Brain pericyte (primary cell): ENCODE data around the gene MGAT5.

Experiments
- DNase-seq: peaks from one replicate; pipeline ENCODE4 v3.0.0-alpha.2; 2012; ENCODE audit warnings: low read depth, low spot score

MGAT5 gene

DNA sequence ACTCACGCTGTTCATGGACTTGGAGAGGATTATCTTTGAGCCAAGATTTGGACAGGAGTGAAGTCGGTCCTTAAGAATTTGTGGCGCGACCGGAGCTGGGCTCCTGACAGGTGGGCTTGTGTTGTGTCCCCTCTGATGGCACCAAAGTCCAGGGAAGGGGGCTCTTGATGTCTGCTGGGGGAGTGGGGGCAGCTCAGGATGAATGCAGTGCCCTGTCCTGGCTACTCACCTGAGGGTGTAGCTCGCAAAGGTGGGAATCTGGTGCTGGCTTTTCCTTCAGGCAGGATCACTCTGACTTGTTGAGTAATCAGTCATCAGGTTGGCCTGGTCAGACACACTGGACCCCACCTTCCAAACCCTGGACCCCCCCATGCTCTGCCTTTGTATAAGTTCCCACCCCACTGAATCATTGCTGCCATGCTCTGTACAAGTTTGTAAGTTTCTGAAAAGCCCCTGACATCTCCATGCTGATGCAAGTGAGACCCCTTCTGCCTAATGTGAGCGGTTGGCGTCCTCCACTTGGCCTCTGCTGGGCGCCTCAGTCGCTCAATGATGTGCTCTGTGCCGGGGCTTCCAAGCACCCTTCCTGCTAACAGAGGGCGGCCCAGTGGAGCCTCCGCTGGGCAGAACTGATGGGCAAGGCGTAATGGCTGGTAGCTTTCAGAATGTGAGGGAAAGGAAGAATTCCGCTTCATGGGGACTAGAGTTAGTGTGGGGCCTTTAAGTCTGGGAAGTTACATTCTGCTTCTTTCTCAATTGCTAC is 196.1 kb downstream of the MGAT5 start:
- no peak for DNase-seq

DNA sequence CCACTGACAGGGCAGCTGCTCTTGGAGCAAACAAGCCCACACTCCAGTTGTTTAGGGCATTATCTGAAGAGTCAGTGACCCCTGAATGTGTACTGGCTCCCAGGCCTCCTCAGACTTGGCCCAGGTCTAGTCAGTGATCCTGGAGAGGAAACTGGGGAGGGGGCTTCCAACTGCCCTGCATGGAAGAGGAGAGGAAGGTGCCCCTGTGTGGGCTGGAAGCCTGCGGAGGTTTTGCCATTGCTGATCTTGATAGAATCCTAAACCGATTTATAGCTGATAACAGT is 197.4 kb downstream of the MGAT5 start:
- no peak for DNase-seq

DNA sequence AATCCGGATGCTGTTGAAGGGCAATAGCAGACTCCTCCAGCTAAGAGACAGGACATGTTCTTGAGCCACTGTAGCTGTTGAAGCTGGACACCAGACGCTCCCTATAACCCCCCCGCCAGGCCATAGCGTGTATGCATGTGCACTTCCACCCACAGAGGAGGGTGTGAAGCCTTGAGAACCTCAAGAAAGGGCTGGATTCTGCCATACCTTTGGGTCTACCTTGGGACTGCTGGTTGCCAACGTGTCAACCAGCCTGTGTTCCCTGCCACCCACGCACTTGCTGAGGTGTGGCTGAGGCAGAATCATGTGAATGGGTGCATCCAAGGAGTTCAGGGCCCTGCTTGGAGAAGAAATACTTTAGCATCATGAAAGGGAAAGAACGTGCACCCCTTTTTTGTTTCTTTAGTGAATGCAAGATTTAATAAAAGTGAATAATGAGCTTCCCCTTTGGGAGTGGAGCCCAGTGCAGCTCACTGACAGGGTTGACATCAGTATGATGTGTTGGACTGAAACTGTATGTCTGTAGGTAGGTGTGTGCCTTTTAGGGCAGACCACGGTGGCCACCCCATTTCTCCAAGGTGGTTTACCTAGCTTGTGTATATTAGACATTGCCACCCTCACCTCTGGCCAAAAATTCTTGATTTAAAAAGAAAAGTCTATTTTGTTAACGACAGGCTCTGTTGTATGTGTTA is 198.3 kb downstream of the MGAT5 start:
- no peak for DNase-seq

DNA sequence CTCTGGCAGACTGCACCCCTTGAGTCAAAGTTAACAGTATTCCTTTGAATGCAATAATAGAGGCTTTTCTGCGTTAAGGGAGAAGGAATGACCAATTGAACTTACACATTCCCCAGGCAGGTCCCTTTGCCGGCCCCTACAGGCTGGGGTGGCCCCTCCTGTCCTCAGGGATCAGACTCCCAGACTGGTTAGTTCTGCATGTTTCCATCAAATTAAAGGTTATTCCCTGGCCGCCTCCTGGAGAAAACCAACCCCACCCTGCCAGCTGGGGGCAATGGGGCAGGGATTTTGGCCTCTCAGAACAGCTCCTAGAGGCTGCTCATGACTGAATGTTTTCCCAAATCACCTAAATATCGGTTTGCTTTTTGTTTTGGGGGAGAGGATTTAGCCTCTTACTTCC is 199.6 kb downstream of the MGAT5 start:
- DNase-seq = no peak

DNA sequence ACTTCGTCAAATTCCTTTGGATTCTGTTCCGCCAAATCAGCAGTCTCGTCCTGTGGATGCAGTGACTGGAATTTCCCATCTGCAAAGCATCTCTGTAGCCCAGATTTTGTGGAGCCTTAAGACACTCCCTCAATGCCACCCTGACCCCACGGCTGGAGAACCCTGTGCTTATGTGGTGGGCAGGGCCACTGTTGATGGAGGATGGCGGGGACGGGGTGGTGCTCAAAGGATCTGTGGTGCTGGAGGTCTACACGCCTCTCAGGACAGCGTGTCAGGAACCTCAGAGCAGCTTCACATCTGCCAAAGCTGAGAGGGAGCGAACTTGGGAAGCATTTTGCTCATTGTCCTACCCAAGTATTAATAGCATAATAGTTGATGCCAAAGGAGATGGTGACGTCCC is 200.1 kb downstream of the MGAT5 start:
- DNase-seq = no peak

DNA sequence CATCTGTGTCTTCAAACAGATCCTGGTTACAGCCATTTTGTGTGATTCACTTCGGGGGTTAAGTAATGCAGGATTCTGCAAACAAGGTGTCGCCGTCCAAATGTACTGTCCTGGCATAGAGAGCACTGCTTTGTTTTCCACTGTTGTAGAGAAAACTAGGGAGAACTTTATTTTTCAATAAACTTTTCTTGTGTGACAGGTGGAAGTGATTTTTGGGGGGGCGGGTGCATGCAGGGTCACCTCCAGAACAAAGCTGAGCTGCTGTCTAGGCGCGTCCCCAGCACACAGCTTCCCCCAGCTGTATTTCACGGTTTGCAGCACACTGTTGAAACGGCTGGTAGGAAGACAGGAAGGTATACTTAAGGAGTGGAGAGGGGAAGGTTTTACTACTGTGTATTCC is 200.6 kb downstream of the MGAT5 start:
- no peak for DNase-seq

DNA sequence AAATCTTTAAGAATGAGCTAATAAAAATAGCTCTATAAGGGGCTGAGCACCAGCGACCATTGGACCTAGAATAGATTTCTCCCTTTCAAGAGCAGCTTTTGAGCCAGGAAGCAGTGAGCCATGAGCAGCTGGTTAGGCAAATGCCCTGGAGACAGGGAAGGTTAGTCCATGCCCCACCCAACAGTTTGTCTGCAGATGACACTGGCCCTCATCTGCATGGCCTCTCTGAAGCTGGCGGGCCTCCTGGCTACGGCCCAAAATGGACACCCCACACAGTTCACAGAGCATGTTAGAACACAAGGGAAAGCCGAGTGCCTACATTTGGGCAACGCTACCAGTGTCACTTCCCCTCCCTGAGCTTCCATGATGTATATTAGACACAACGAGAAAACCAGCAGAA is 201.1 kb downstream of the MGAT5 start:
- no peak for DNase-seq

DNA sequence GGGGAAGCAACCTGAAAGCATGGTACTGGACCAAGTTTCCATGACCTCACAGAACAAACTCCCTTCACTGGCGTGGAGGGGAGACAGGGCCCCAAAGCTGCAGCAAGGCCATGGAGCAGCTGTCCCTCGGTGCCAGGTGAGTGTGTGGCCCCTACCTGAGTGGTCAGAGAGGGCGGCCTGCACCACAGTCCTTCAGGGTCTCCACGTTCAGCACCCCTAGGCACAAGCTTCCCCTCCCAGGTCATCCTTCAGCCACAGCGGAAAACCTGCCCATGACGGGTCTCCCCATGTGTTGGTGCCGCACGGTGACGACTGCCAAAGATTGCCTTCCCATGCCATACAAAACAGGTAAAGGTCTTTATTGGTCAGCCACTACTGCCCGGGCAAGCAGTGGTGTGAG is 201.6 kb downstream of the MGAT5 start:
- no peak for DNase-seq

DNA sequence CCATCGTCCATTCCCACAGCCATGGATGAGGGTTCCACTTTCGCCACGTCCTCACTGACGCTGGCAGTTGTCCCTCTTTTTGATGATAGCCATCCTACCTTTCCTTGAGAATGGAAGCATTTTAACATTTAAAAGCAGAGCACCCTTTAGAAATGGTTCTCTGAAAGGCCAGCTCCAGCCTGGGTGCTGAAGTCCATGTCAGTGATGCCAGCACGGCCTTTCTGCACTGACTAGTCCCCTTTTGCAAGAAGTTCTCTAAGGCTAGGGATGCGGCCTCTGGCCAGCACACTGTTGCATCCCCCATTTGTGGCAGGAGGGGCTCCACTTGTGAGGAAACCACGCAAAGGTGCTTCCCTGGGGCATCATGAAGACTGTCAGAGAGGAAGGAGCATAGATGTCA is 203.5 kb downstream of the MGAT5 start:
- no peak for DNase-seq

DNA sequence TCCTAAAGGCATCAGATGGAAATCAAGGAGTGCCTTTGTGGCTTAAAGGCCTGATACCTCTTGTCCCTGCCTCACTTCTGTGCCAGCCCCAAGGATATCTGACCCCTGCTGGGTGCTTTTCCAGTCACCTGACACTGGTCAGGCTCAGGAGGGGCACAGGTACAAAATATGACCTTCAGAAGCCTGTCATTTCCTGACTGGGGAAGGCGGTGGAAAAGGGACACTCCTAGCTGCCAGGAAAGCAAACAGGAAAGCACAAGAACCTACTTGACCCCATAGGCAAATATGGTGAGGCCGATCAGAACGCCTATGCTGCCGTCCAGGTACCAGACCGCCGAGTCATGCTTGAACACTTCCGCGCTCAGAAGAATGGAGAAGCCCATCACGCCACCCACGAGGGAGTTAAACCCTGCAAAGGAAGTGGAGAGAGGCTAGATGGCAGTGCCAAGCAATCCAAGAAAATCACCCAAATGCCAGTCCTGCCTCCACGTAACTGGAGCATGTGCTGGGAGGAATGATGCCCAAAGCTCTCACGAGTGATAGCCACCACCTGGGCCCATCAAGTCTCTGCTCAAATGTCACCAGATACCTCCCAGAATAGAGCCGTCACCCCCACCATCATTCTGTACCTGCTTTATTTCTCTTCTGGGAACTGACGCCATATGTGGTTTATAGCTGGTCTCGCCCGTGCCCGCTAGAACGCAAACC is 204.0 kb downstream of the MGAT5 start:
- no peak for DNase-seq

DNA sequence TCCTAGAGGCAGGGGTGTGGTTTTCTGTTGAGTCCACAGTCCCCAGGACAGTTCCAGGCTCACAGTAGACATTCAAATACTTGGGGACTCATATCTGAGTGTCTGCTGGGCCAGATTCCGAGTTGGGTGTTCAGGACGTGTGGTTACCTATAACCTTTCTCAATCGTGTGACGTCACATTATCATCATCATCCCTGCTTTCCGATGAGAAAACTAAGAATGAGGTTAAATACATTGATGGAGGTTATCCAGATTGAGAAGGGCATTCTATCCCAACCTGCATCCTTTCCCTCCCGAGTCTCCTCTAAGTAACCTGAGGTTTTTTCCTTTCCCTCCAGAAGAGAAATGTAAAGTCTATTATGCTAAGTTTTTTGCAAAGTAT is 204.6 kb downstream of the MGAT5 start:
- no peak for DNase-seq

DNA sequence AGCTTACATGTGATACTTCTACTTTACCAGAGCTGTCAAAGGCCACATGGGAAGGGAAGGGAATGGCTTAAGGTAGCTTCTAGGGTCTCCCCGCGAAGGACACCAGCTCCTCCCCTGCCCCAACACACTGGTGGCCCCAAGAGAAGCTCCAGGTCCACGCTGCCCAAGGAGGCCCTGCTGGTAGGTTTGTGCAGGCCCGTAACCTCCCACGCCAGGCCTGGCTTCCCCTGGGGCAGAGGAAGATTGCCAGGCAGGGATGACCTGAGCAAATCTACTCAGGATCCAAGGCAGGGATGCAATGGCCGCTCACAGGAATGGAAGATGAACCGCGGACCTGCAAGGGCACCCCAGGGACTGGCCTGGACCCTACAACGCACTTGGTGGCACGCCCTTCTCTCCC is 205.1 kb downstream of the MGAT5 start:
- no peak for DNase-seq

DNA sequence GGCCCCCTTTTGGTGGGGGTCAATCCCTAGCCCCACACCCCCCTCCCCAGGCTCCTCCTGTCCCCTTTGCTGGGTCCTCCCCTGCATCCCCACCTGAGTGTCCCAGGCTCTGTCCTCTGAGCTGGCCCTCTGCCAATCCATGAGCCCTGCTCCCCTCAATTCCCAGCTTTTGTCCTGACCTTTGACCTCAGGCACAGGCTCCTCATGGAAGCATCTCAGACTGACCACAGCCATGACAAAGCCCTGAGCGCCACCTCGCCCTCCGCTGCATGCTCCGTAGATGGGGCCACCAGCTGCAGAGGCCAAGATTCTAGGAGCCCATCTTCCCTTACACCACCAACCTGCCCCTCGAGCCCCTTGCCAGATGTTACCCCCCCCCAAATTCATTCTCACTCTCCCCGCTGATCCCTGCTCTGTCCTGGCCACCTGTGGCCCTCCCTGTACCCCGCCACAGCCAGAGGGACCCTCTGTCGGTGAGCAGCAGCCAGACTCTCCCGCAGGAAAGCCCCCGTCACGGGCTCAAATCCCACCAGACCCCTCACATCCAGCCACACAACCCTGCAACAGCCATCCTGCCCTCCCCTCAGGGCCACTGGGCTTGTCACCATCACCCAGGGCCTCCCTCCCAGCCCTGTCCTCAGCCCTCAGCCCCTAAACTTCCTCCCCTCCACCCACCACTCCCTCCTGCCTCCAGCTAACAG is 206.0 kb downstream of the MGAT5 start:
- no peak for DNase-seq

DNA sequence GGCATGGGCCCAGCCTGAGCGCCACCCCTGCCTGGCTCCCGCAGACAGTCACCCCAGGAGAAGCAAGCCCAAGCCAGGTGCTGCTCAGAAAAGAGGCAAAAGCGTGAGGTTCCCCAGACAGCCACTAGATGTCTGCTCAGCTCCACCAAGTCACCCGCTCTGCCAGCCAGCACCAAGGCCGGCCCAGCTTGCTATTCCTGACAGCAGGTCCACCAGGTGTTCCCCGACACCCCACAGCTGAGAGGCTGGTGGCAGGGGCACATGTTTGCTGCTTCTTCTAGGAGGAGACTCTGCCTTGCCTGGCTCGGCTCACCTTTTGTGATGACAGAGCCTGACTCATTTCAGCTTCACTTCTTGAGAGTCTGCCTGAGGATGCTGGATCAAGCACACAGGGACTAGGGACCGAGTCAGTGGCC is 206.7 kb downstream of the MGAT5 start:
- no peak for DNase-seq

DNA sequence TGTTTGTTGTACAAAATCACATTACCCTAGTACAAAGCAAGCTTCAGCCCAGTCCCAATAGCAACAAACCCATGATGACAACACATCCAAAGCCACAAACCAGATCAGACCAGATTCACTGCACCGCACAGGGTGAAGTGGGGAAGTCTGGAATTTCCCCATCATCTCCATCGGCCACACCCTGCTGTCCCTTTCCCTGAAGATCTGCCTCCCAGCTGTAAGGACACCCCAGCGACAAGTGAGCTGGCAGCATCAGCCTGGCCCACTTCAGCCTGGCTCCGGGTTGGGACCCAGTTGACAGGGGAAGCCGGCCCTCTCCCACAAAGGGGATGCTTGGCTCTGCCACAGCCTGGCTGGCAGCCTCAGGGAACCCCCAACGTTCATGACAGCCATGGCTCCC is 207.6 kb downstream of the MGAT5 start:
- DNase-seq = no peak

DNA sequence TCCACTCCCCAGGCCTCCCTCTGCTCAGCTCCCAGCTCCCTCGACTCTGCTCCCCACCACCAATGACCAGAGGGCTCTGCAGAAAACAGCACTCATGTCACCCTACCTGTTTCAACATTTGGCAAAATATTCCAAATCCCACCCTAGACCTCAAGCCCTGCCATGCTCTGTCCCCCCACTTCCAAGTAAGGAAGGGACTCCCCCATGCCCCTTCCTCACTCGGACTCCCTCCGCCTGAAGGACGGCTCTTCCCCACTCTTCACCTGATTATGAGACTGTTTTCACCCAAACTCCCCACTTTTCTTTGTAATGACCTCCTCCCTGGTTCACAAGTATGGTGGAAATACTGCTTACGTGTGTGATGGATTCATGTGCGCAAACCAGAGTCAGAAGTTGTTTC is 208.4 kb downstream of the MGAT5 start:
- DNase-seq = no peak

DNA sequence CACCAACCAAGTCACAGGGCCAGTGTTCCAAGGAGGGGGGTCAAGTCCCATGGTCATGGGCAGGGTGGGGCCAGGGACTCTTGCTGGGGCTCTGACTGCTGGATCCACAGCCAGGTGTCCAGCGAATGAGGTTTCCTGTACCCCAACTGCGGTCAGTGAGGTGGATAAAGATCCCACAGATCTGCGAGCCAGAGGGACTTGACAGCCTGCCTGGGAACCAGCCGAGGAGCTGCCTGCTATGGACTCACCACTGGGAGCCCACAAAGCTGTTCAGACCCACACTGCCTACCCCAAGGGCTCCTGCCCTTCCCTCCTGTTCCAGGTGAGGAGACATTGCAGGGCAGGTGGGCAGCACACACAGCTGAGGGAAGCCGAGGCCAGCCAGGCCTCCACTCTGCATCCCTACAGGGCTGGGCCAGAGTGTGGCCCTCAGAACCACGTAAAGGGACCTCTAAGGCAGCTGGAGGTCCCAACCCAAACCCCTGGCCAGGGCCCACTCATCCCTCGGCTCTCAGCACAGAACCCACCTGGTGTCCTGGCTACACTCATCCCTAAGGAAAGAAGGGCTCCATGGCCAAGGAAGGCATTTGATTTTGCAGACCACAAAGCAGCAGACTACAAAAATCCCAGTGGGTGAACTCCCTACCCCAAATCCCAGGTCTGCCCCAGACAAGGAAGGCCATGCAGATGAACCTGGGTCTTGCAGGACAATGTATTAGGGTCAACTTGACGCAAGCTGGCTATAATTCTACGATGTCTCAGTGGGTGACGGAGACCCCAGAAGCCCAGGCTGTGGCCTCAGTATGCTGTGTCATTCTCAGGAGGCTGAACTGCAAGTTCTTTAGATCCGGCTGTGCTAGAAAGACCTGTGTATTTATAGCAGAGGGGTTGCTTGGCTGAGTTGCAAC is 209.2 kb downstream of the MGAT5 start:
- no peak for DNase-seq

DNA sequence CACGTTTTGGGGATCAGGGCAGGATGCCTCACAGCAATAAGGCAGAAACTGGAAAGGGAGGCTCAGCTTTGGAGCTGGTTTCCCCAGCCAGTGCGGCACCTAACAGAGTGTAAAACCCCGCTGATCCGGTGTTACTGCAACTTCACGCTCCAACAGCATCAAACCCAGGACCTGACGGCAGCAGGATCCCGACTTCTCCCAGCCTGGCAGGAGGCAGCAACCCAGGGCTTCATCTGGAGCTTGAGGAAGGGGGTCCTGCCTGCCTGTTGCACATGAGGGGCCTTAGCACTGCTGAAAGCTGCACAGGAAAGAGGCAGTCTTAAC is 209.8 kb downstream of the MGAT5 start:
- DNase-seq = no peak

DNA sequence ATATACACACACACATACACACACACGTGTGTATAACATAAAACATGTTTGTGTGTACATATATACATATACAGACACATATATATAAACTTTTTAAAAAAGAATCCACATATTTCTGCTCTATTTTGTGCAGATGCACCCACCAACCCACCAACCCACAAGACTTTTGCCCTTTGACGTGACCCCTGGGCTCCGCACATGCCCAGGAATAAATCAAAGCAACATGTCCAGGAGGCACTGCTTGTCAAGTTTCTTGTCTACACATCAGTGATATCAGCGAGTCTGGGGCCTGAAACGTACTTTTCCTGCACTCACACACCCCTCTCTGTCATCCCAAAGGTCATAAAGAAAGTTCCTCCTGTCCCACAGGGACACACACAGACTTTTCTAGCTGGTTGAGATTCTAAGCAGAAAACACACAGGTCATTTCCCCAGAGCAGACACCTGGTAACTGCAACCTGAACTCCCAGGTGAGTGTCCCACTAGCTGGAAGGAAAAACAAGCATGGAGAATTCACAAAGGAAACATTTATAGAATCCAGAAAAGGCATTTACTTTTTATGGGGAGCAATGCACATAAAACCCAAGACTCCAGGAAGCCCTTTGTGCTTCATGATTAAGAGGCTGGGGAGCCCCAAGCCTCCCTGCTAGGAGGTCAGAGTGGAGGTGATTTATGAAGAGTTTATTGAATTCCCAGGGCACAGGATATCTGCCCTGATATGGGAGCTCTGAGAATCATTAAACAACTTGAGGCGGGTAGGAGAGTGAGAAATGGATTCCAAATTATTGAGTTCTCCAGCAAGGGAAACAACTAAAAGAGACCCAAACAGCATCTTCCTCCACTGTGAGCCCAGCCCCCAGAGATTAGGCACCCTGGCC is 211.6 kb downstream of the MGAT5 start:
- DNase-seq = no peak

DNA sequence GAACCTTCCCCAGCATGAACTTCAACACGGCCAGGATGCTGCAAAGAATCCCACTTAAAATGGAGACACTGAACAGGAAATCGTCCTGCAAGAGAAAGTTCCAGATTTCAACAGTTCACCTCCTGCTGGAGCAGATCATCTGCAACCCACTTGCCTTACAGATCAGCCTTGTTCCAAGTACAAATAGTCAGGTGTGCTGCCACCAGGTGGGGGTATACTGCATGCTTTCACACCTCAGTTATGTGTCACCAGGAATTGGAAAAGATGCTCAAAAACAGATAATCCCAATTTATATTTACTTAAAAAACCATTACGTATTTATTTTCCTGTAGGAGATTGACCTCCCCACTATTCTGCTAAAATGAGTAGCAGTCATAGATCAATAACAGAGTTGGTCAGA is 212.3 kb downstream of the MGAT5 start:
- no peak for DNase-seq

DNA sequence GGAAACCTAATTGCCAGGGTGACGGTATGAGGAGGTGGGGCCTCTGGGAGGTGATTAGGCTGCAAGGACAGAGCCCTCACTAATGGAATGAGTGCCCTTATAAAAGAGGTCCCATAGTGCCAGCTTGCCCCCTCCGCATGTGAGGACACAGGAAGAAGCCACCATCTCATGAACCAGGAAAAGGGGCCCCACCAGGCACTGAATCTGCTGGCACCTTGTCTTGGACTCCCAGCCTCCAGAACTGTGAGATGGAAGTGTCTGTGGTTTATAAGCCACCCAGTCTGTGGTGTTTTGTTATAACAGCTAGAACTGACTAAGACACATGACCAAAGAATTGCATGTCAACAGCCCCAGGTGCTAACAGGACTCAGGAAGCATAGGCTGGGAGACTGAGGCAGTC is 214.3 kb downstream of the MGAT5 start:
- DNase-seq = no peak
